Stimulated activated effector memory CD8-positive, alpha-beta T cell treated with anti-CD3 and anti-CD28 coated beads, Interleukin-12 subunit alpha, Interleukin-12 subunit beta, amount 100 ng/mL, for 72 hours (primary cell): ENCODE measurements around the gene SMAP2.
A peak's percentile ranks its signal among the peaks of the same experiment; 100 is the strongest.

Source experiments
- ATAC-seq: fragments of 150-1000 bp; cut with Tn5 transposase; 2 replicates; pipeline ENCODE4 v1.10.0; 2021
- DNase-seq, 2 donors: peaks; one replicate each; pipeline ENCODE4 v3.0.0; 2021 to 2022; ENCODE audit warnings: low spot score in 2 of 2
- H3K27ac Mint-ChIP-seq: one replicate; pipeline ENCODE4 v1.8.0; 2022; ENCODE audit warnings: mild to moderate bottlenecking, mixed read lengths
- H3K36me3 Mint-ChIP-seq: one replicate; pipeline ENCODE4 v1.8.0; 2022; ENCODE audit warnings: mild to moderate bottlenecking, mixed read lengths
- H3K4me1 Mint-ChIP-seq: one replicate; pipeline ENCODE4 v1.8.0; 2022; ENCODE audit warnings: mixed read lengths
- H3K4me3 Mint-ChIP-seq: one replicate; pipeline ENCODE4 v1.8.0; 2022; ENCODE audit warnings: mild to moderate bottlenecking, mixed read lengths
- H3K9me3 Mint-ChIP-seq: one replicate; pipeline ENCODE4 v1.8.0; 2022; ENCODE audit warnings: mixed read lengths

Gene SMAP2

GRCh38 chr1:40449684-40450494 lies 76.4 kb downstream of the SMAP2 start, which contains the start of gene ZFP69B:
Gene ZFP69B, plus strand, starts transcription at chr1:40450476. Its CDS starts 486 bp downstream, at chr1:40450962.
- Mint-ChIP-seq H3K36me3 (peaks cover 32% of the 10 kb centered on the region), H3K4me3 (peak within 1 kb of the TSS; percentile 85), H3K27ac (peak within 1 kb of the TSS; percentile 97), H3K9me3 (peaks cover 20% of the 10 kb centered on the region), H3K4me1 (peaks cover 21% of the 10 kb centered on the region)
- peak; percentile 80 for ATAC-seq
- DNase-seq = peak; percentile 96 to 97

DNA sequence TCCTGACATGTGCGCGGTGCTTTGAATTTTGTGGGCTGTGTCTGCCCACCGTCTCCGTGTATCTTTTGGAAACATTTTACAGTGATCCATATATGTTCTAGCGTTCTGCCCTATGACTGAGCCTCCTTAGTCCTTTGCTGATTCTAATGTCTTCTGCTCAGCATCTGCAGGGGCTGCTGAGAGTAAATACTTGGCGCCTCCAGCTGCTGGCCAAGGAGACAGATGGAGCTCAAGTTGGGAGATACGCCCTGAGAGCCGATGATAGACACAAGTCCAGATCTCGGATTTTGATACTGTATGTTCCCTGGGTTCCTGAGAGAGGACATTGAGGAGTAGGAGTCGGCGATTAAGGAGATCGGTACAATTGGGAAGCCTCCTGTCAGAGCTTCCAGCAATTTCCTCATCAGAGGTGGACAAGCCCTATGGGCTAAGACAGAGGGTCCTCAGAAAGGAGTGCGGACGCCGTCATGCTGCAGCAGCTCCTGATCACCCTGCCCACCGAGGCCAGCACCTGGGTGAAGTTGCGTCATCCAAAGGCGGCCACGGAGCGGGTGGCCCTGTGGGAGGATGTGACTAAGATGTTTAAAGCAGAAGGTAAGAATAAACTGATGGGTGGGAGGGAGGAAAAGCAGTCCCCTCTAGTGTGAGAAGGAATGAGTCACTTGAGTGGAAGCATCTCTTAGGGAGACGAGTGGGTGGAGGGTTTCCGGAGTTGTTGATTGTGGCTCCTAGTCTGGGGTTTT lies 77.1 kb downstream of the SMAP2 start:
- Mint-ChIP-seq H3K27ac (peak overlapping the region; percentile 97), H3K4me1 (peaks cover 21% of the 10 kb centered on the region), H3K4me3 (peak overlapping the region; percentile 85), H3K9me3 (peaks cover 21% of the 10 kb centered on the region), H3K36me3 (peaks cover 32% of the 10 kb centered on the region)
- ATAC-seq (peak; percentile 90), DNase-seq (peak; percentile 70 to 93)

DNA sequence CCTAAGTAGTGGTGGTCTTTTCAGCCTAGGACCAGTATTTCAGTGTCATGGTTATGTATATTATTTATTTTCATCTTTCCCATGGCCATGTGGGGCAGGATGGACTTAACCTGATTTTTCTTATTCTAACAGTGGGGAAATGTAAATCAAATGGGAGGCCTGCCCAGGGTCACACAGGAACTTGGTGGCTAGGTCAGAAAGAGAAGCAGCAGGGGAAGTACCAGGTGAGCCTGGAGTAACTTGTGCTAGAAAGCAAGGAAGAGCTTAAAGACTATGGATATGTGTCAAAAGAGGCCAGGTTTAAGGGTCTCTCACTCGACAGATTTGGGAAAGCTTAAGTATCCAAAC lies 77.7 kb downstream of the SMAP2 start:
- ATAC-seq = no peak
- no peak for DNase-seq
- peaks cover 33% of the 10 kb centered on the region for H3K36me3 Mint-ChIP-seq
- H3K4me3 Mint-ChIP-seq = peak overlapping the region; percentile 85
- H3K27ac Mint-ChIP-seq = peak overlapping the region; percentile 97
- H3K4me1 Mint-ChIP-seq = peaks cover 21% of the 10 kb centered on the region
- H3K9me3 Mint-ChIP-seq = peaks cover 18% of the 10 kb centered on the region

- no peak for ATAC-seq
- peaks cover 21% of the 10 kb centered on the region for H3K4me1 Mint-ChIP-seq
These were observed 81.3 kb downstream of the SMAP2 start for GRCh38 chr1:40454873-40455272.

DNA sequence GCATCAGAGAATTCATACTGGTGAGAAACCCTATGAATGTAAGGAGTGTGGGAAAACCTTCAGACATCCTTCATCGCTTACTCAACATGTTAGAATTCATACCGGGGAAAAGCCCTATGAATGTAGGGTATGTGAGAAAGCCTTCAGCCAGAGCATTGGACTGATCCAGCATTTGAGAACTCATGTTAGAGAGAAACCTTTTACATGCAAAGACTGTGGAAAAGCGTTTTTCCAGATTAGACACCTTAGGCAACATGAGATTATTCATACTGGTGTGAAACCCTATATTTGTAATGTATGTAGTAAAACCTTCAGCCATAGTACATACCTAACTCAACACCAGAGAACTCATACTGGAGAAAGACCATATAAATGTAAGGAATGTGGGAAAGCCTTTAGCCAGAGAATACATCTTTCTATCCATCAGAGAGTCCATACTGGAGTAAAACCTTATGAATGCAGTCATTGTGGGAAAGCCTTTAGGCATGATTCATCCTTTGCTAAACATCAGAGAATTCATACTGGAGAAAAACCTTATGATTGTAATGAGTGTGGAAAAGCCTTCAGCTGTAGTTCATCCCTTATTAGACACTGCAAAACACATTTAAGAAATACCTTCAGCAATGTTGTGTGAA lies 89.5 kb downstream of the SMAP2 start:
- ATAC-seq = no peak
- H3K9me3 Mint-ChIP-seq = peaks cover 53% of the 10 kb centered on the region
- no peak overlapping the region for H3K4me3 Mint-ChIP-seq
- H3K27ac Mint-ChIP-seq = no peak overlapping the region
- H3K4me1 Mint-ChIP-seq = no peaks in the 10 kb centered on the region
- no peak for DNase-seq
- peaks cover 44% of the 10 kb centered on the region for H3K36me3 Mint-ChIP-seq

More at GRCh38 chr1:40454873-40455272, 81.3 kb downstream of the SMAP2 start:
- Mint-ChIP-seq H3K9me3 (peaks cover 44% of the 10 kb centered on the region), H3K36me3 (peaks cover 65% of the 10 kb centered on the region), H3K27ac (no peak overlapping the region), H3K4me3 (no peak overlapping the region)
- no peak for DNase-seq

DNA sequence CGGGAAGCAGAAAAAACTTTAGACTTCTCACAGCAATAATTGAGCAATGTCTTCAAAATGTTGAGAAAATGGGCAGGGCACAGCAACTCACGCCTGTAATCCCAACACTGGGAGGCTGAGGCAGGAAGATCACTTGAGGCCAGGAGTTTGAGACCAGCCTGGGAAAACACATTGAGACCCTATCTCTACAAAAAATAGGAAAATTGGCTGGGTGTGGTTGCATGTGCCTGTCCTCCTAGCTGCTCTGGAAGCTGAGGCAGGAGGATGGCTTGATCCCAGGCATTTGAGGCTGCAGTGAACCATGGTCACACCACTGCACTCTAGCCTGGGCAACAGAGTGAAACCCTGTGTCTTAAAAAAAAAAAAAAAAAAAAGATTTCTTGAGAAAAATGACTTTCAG lies 95.8 kb downstream of the SMAP2 start:
- ATAC-seq (no peak), DNase-seq (no peak)
- Mint-ChIP-seq H3K4me3 (no peak overlapping the region), H3K36me3 (no peaks in the 10 kb centered on the region), H3K9me3 (peaks cover 50% of the 10 kb centered on the region), H3K27ac (no peak overlapping the region), H3K4me1 (no peaks in the 10 kb centered on the region)
